ENCODE measurements around the gene LSR.
"Not testable (repeated sequence)": the region's sequence is repeated elsewhere in the genome, so short reads cannot be mapped to it uniquely, and the experiment has no call there.

LSR gene

DNA sequence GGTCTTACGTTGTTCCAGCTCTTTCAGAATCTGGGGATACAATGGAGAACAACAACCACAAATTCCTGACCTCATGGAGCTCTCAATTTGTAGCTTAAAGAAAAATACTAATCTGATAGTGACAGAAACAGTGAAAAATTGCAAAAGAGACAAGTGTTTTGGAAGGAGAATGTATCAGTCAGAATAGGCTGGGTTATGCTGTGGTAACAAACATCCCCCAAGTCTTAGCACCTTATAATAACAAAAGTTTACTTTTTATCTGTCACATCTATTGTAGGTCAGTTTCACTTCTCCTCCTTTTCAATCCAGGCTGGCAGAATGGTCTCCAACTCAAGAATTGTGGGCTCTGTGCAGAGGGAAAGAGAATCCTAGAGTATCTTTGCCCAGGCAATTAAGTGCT lies 29.8 kb upstream of the LSR start:
- no peak for DNase-seq (ENCODE audit: low spot score)

DNA sequence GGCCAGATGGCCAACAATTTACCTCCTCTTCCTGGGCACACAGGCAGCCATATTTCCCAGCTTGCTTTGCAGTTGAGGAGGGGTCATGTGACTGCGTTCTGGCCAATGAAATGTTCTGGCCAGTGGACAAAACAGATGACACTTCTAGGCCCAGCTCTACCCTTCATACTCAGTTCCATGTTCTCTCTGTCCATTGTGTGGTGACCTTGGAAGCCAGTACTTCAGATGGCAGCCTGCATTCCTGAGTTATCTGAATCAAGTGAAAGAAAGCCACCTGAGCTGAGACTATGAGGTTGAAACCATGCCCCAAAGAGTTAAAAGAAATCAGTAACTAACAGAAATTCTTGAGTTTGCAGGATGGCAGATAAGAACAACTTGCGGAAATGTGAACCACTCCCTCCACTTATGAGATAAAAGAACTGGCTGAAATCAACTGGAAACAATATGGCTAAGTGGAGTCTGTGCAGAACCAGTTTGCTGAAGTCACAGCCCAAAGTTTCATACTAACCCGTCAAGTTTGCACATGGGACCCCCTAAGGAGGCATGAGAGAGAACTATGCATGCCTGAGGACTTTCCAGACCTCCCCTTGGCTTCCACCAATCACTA lies 28.4 kb upstream of the LSR start:
- DNase-seq (ENCODE audit: low spot score): no peak

DNA sequence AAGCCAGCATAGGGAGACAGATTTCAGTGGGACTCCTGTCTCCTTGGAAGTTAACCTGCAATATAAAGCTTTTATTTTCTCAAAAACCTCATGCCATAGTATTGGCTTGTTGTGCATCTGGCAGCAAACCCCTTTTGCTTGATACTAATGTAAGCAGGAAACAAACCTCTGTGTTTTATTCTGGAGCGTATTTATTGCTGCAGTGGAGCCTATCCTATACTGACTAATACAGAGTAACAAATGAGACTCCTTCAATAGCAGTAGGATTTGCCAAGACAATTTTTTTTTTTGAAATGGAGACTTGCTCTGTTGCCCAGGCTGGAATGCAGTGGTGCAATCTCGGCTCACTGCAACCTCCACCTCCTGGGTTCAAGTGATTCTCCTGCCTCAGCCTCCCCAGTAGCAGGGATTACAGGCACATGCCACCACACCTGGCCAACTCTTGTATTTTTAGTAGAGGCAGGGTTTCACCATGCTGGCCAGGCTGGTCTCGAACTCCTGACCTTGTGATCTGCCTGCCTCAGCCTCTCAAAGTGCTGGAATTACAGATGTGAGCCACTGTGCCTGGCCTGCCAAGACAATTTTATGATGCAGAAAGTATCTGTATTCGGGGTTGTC lies 27.7 kb upstream of the LSR start:
- not testable (repeated sequence) for DNase-seq (ENCODE audit: low spot score)

DNA sequence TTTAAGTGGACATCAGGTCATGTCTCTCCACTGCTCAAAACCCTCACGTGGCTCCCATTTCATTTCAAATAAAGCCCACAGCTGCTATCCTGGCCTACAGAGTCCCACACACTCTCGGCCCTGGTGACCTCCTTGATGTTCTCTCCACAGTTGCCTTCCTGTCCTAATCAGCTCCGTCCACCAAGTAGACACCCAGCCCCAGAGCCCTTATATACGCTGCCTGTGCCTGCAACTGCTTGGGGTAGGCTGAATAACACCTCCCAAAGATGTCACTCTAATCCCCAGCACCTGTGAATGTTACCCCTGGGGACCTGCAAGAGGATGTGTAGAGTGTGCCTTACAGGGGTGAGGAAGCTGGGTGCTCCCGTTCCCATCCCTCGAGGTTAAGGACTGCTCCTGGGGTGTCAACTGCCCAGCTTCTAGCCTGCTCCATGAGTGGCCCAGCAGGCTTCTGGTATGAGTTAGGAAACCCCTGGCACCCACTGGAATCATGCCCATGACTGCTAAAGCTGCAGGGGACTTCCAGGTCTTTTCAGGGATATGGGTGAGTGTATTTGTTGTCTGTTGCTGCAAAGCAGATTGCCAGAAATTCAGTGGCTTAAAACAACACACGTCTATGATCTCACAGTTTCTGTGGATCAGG lies 26.3 kb upstream of the LSR start:
- DNase-seq (ENCODE audit: low spot score): no peak

DNA sequence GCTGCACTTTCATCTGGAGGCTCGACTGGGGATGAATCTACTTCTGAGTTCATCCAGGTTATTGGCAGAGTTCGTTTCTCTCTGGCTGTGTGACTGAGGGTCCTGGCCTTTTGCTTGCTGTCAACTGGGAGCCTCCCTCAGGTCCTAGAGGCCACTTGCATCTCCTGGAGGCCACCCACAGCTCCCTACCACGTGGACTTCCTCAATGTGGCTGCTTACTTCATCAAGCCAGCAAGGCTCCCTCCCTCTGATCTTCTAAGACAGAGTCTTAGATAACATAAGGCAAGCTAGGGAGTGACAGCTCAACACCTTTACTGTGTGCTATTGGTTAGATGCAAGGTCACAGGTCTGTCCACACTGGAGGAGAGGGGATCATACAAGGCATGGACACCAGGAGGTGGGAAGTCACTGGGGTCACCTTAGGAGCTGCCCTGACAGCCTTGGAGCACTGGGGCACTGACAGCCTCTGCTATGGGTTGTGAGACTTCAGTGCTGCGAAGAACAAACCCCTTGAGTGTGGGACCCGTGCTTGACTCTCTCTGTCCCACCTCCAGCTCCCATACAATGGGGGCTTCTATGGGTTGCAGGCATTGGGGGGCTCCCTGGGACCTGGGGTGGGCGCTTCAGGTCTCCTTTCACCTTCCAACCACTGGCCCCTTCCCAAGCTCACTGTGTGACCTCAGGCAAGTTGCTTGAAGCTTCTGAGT lies 25.6 kb upstream of the LSR start:
- DNase-seq (ENCODE audit: low spot score): no peak

DNA sequence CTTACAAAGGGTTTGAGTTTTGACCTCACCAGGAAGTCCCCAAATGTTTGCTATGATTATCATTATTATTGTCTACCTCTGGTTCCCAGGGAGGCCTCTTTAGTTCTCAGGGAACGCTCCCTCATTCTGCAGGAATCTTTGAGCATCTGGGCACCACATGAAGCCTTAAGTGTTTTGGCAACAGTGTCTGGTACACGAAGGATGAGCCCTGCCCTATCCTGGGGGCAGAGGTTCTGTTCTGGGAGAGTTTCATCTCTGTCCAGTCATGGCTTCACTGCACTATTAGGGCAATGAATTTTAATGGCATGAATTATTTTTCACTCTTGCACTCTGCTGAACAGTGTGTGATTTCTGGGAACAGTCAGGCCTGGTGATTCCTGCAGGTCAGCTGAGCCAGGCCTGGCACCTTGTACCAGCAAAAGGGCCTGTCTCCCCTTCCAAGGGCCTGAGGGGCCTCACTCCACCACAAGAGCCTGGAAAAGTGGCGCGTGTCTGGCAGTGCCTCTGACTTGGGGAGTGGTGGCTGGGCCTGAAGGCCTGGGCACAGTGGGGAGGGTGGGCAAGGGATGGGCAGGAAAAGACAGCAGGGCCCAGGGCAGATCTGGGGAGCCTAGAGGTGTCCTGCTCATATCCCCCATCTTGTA lies 24.8 kb upstream of the LSR start:
- DNase-seq (ENCODE audit: low spot score): no peak

DNA sequence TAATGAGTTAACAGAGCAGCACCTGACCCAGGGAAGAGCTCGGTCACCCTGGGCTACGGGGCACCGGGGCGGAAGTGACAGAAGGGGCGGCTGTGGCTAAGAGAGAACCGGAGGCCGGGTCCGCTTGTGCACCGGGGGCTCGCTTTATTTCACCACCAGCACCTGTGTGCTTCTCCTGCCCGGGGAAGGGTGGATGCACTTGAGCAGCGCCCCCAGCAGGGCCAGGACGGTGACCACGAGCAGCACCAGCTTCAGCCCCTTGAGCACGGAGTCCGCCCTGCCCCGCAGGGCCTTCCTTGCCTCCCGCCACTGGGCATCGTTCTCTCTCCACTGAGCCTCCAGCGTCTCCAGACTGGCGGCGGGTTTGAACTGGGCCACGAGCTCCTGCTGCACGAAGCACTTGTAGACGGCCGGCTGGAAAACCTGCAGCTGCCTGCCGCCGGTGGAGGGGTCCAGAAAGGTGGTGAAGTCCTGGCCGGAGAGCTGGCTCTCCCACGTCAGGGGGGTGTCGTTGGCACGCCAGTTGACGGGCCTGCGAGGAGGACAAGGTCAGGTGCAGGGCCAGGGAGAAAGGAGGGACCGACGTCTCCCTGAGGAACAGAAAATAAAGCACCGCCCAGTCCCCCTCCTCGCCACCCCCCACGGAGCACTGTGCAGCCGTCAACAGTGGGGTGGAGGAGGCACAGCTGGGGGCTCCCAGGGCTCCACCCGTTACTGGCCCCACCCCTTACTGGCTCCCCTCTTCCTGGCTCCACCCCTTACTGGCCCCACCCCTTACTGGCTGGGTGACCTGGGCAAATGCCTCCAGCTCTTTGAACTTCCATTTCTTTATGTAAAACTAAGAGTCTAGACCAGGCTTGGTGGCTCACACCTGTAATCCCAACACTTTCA lies 23.9 kb upstream of the LSR start:
- DNase-seq (ENCODE audit: low spot score): no peak

DNA sequence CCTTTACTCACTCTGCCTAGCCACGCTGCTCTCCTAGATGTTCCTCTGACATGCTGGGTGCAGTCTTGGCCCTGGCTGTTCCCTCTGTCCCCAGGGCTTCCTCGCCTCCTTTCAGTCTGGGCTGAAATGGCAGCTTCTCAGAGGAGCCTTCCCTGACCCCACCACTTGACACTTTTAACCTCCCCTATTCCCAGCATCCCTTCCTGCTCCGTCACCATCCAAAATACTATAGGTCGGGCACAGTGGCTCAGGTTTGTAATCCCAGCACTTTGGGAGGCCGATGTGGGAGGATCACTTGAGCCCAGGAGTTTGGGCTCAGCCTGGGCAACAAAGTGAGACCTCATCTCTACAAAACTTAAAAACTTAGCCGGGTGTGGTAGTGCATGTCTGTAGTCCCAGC lies 22.9 kb upstream of the LSR start:
- DNase-seq (ENCODE audit: low spot score): no peak

DNA sequence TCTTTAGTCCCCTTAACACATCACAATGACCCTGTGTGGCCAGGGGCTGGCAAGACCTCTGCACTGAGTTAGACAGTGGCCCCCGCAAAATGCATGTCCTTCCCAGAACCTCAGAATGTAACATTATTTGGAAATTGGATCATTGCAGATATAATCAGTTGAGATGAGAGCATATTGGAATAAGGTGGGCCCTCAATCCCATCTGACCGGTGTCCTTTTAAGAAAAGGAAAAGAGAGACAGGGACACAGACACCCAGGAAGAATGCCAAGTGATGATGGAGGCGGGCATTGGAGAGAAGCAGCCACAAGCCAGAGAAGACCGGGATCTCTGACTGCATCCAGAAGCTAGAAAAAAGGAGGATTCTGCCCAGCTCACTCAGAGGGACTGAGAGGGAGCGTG lies 22.1 kb upstream of the LSR start:
- DNase-seq (ENCODE audit: low spot score): no peak

DNA sequence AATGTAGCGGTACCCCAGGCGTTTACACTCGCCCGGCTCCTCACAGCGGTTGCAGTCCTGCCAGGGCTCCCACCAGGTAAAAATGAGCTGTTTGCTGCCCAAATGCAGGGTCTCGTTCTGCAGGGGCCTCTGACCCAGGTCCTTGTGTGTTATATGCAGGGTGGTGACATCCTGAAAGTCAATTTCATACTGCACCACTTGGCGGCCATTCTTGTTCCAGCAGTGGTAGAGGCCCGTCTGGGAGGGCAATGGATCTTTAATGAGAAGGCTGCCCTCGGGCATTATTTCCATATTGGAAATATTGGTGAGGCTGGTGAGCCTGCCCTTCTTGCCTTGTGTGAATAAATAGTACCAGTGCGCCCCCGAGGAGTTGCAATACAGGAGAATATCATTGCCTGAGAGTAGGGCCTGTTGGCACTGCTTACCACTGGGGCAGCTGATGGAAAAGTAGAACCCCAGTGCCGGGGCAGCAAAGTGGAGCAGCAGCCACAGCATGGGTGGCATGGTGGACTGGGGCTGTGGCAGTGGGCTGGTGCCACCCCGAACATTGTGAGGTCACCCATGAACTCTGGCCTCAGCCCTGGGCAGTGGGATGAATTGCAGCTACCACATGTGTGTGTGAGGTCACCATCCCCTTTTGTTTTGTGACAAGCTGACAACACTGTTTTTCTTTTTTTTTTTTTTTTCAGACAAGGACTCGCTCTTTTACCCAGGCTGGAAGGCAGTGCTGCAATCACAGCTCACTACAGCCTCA lies 20.4 kb upstream of the LSR start, which contains the start of gene FAM187B:
Gene FAM187B (minus strand): TSS at position 563 of the 754 bp plus-strand sequence. CDS start 59 bp downstream, at position 504.
- no peak for DNase-seq (ENCODE audit: low spot score)

DNA sequence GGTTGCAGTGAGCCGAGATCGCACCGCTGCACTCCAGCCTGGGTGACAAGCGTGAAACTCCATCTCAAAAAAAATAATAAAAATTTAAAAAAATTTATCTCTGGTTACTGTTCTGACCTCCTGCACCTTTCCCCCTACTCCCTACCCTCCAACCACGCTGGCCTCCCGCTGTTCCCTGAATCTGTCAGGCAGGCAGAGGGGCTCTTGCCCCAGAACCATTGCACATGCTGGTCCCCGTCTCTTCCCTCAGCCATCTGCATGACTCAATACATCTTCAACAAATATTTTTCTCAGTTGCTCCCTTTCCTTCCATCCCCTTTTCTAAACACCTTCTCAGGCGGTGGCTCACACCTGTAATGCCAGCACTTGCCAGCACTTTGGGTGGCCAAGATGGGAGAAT lies 19.2 kb upstream of the LSR start:
- no peak for DNase-seq (ENCODE audit: low spot score)

DNA sequence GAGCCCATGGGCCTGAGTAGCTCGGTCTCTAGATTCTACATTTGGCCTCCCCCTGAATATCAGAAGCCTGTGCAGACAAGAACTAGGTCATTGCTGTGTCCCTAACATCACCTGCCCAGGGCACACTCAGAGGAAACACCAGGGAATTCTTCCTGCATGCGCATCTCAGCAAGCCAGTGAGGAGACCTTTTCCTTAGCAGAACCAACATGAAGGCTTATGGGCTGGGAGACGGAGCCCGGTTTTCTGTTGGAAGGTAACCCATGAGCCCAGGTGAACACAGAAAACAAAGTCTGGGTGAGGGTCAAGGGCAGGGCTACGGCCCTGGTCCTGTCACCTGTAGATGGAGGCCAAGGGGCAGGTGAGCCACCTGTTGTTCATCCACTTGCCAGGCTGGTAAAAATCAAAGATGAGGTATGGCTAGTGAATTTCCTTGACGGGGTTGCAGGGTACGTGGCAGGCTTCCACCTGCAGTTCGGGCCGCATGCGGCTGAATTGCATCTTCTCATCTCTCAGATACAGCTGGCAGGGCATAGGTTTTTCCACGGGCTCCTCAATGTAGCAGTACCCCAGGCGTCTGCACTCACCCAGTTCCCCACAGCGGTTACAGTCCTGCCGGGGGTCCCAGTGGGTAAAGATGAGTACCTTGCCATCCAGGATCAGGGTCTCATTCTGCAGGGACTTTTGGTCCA lies 16.7 kb upstream of the LSR start:
- no peak for DNase-seq (ENCODE audit: low spot score)

DNA sequence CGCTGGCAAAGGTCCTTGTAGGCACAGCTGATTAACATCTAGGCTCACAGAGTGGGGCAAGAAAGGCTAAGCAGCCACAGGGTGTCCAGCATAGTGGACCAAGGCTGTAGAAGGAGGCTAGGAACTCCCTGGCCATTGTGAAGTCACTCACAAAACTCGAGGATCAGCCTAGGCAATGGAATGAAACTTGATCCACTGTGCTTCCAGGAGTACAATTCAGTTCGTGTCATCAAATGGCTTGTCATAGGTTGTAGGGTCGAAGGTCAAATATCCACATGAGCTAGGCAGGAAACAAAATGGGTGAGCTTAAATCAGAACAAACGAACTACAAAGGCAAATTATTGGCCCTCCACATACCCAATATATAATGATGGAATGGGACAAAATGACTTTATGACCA lies 15.9 kb upstream of the LSR start:
- DNase-seq (ENCODE audit: low spot score): no peak

DNA sequence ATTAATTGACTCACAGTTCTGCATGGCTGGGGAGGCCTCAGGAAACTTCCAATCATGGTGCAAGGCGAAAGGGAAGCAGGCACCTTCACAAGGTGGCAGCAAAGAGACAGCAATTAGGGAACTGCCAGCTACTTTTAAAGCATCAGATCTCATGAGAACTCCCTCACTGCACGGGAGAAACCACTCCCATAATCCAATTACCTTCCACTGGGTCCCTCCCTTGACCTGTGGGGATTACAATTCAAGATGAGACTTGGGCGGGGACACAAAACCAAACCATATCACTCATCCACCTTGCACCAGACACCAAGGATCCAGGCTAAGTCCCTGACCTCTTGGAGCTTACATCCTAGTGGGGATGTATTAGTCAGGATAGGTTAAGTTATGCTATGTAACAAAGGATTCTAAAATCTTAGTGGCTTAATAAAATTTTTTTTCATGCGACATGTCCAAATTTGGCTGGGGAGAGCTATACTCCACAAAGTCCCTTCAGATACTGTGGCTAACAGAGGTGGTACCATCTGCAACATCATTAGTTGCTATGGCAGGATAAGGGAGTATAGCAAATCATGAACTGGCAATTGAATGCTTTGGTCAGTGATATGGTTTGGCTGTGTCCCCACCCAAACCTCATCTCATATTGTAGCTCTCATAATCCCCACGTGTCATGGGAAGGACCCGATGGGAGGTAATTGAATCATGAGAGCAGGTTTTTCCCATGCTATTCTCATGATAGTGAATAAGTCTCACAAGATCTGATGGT lies 12.0 kb upstream of the LSR start:
- peak; percentile 47 for DNase-seq (ENCODE audit: low spot score)

DNA sequence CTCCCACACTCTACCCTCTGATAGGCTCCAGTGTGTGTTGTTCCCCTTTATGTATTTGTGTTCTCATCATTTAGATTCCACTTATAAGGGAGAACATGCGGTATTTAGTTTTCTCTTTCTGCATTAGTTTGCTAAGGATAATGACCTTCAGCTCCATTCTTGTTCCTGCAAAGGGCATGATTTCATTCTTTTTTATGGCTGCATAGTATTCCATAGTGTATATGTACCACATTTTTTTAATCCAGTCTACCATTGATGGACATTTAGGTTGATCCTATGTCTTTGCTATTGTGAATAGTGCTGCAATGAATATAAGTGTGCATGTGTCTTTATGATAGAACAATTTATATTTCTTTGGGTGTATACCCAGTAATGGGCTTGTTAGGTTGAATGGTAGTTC lies 9.2 kb upstream of the LSR start:
- not testable (repeated sequence) for DNase-seq (ENCODE audit: low spot score)

DNA sequence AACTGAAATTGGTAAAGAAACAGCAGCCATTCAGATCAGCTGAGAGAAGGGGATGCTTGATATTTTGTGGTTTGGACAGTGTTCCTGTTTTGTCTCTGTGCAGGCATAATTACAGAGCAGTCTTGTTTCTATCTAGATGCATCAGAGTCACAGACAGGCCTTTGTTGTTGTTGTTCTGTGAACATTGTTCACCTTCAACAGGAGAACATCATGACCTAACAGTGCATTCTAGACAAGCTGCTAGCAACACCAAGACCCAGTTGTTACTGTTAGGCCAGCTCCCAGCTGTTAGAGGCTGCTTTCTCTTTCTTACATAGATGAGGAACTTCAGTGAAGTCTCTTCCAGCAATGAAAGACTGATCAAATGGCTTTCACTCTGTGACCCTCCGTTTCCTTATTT lies 8.5 kb upstream of the LSR start:
- DNase-seq (ENCODE audit: low spot score): peak; percentile 59

DNA sequence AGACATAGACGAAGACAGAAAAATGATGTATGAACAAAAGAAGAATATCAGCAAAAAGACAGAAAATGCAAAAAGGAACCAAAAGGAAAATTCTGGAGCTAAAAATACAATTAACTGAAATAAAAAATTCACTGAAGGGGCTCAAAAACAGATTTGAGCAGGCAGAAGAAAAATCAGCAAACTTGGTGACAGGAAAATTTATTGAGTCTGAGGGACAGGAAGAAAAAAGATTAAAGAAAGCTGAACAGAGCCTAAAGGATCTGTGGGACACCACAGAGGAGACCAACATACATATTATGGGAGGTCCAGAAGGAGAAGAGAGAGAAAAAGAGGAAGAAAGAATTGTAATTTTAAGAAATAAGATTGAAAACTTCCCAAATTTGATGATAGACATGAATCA lies 7.4 kb upstream of the LSR start:
- no peak for DNase-seq (ENCODE audit: low spot score)

DNA sequence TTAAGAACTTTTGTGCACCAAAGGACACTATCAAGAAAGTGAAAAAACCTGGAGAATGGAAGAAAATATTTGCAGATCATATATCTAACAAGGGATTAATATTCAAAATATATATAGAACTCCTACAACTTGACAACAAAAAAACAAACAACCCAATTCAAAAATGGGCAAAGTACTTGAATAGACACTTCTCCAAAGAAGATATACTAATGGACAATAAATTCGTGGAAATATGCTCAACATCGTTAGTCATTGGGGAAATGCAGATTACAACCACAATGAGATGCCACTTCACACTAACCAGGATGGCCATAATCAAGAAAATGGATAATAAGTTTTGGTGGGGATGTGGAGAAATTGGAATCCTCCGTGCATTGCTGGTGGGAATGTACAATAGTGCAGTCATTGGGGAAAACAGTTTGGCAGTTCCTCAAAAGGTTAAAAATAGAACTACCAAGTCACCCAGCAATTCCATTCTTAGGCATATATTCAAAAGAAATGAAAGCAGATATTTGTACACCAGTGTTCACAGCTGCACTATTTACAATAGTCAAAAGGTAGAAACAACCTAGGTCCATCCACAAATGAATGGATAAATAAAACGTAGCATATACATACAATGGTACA lies 2.2 kb upstream of the LSR start:
- no peak for DNase-seq (ENCODE audit: low spot score)

Measured in CD4-positive, alpha-beta T cell treated with Interleukin-6 at 100 ng/mL for 8 hours (primary cell).